Measurements from ENCODE around the gene SETD3. TPM values are rescaled to one million over a fixed set of nuclear protein-coding genes. Genes with fewer than 3 reads are reported as not detected.

The SETD3 gene
- total and polyA plus RNA-seq, 2 experiments from 2014 or later, result 40.7 to 68.0 TPM

DNA sequence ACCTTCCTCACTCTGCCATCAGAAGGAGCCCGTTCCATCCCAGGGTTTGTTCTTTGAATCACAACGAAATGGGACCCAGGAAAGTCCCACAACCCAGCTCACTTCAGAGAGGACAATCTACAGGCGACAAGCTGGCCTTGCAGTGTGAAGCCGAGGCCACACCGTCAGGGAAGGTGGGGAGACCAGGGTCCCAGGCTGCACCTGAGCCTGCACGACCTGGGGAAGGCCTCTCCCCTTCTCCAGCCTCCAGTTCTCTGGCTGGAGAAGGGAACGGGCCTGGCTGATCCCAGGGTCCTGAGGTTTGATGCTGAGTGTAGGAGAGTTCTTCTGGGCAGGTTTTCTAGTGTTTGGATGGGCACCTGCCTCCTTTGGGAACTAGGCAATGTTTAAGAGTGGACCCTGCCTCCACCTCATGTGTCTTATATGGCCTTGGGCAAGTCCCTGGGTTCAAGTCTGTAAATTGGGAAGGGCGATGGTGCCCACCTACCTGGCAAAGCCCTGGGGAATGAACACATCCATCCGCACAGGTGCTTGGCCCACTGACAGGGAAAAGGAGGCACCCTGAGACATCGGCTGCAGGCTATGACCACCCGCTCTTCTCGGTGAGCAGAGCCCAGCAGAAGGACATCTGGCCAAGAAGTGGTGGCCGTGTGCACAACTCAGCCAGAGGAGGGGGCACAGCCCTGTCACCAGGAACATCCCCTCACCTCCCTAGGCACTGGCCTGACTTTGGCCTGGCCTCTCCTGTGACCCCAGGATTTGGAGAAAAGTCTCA lies 130.8 kb downstream of the SETD3 start:
- Histone ChIP-seq H3K4me3 (no peak overlapping the region), H3K79me2 (replicated peaks; ENCODE audit: insufficient read depth) (no peaks in the 10 kb centered on the region), H3K36me3 (ENCODE audit: insufficient read depth) (no peaks in the 10 kb centered on the region), H3K4me1 (ENCODE audit: insufficient read depth) (no peaks in the 10 kb centered on the region), H3K9me2 (ENCODE audit: insufficient read depth) (no peaks in the 10 kb centered on the region), H3F3A (replicated peaks; ENCODE audit: low read depth) (no peaks in the 10 kb centered on the region), H3K27ac (ENCODE audit: low read depth) (no peak overlapping the region), H2AFZ (no peak overlapping the region; the same call in 1 of the 2 replicates), H4K20me1 (replicated peaks; ENCODE audit: insufficient read depth) (no peaks in the 10 kb centered on the region), H3K27me3 (ENCODE audit: insufficient read depth) (no peaks in the 10 kb centered on the region), H3K4me2 (no peak overlapping the region)
- no peak for DNase-seq (ENCODE audit: low spot score)
- Mint-ChIP-seq H3K36me3 (ENCODE audit: low read depth) (no peaks in the 10 kb centered on the region; the same call in 2 of the 3 replicates), H3K4me3 (no peak overlapping the region), H3K27me3 (ENCODE audit: insufficient read depth, low read depth, poor library complexity) (peaks cover 24% of the 10 kb centered on the region), H3K27ac (no peak overlapping the region), H3K9me3 (no peaks in the 10 kb centered on the region), H3K4me1 (peaks cover 7% of the 10 kb centered on the region; the same call in 2 of the 3 replicates)
- TF ChIP-seq CREB1 (CRISPR knock-in tag; IDR thresholded peaks at IDR 0.05; ENCODE audit: low read depth) (no peak), EZH2phosphoT487 (IDR thresholded peaks at IDR 0.05; ENCODE audit: unreplicated experiment) (no peak), NANOG (IDR thresholded peaks at IDR 0.05; ENCODE audit: borderline replicate concordance) (no peak), CTCF (conservative IDR thresholded peaks at IDR 0.05; ENCODE audit: low read depth in 2 of 2) (no peak), ZNF114 (CRISPR knock-in tag; IDR thresholded peaks at IDR 0.05) (no peak), ZNF331 (CRISPR knock-in tag; IDR thresholded peaks at IDR 0.05; ENCODE audit: low read depth) (no peak), EZH2 (IDR thresholded peaks at IDR 0.05; ENCODE audit: low read depth, unreplicated experiment) (no peak)
- TF ChIP-seq, protein P1, sequence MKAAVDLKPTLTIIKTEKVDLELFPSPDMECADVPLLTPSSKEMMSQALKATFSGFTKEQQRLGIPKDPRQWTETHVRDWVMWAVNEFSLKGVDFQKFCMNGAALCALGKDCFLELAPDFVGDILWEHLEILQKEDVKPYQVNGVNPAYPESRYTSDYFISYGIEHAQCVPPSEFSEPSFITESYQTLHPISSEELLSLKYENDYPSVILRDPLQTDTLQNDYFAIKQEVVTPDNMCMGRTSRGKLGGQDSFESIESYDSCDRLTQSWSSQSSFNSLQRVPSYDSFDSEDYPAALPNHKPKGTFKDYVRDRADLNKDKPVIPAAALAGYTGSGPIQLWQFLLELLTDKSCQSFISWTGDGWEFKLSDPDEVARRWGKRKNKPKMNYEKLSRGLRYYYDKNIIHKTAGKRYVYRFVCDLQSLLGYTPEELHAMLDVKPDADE (IDR thresholded peaks at IDR 0.05), result no peak
- TF ChIP-seq, protein P2, sequence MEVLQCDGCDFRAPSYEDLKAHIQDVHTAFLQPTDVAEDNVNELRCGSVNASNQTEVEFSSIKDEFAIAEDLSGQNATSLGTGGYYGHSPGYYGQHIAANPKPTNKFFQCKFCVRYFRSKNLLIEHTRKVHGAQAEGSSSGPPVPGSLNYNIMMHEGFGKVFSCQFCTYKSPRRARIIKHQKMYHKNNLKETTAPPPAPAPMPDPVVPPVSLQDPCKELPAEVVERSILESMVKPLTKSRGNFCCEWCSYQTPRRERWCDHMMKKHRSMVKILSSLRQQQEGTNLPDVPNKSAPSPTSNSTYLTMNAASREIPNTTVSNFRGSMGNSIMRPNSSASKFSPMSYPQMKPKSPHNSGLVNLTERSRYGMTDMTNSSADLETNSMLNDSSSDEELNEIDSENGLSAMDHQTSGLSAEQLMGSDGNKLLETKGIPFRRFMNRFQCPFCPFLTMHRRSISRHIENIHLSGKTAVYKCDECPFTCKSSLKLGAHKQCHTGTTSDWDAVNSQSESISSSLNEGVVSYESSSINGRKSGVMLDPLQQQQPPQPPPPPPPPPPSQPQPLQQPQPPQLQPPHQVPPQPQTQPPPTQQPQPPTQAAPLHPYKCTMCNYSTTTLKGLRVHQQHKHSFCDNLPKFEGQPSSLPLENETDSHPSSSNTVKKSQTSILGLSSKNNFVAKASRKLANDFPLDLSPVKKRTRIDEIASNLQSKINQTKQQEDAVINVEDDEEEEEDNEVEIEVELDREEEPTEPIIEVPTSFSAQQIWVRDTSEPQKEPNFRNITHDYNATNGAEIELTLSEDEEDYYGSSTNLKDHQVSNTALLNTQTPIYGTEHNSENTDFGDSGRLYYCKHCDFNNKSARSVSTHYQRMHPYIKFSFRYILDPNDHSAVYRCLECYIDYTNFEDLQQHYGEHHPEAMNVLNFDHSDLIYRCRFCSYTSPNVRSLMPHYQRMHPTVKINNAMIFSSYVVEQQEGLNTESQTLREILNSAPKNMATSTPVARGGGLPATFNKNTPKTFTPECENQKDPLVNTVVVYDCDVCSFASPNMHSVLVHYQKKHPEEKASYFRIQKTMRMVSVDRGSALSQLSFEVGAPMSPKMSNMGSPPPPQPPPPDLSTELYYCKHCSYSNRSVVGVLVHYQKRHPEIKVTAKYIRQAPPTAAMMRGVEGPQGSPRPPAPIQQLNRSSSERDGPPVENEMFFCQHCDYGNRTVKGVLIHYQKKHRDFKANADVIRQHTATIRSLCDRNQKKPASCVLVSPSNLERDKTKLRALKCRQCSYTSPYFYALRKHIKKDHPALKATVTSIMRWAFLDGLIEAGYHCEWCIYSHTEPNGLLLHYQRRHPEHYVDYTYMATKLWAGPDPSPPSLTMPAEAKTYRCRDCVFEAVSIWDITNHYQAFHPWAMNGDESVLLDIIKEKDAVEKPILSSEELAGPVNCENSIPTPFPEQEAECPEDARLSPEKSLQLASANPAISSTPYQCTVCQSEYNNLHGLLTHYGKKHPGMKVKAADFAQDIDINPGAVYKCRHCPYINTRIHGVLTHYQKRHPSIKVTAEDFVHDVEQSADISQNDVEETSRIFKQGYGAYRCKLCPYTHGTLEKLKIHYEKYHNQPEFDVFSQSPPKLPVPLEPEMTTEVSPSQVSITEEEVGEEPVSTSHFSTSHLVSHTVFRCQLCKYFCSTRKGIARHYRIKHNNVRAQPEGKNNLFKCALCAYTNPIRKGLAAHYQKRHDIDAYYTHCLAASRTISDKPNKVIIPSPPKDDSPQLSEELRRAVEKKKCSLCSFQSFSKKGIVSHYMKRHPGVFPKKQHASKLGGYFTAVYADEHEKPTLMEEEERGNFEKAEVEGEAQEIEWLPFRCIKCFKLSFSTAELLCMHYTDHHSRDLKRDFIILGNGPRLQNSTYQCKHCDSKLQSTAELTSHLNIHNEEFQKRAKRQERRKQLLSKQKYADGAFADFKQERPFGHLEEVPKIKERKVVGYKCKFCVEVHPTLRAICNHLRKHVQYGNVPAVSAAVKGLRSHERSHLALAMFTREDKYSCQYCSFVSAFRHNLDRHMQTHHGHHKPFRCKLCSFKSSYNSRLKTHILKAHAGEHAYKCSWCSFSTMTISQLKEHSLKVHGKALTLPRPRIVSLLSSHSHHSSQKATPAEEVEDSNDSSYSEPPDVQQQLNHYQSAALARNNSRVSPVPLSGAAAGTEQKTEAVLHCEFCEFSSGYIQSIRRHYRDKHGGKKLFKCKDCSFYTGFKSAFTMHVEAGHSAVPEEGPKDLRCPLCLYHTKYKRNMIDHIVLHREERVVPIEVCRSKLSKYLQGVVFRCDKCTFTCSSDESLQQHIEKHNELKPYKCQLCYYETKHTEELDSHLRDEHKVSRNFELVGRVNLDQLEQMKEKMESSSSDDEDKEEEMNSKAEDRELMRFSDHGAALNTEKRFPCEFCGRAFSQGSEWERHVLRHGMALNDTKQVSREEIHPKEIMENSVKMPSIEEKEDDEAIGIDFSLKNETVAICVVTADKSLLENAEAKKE (CRISPR knock-in tag; IDR thresholded peaks at IDR 0.05), result no peak
- no peak for ATAC-seq
